Measurements from ENCODE around the gene EXOC4.

The EXOC4 gene

GRCh38 chr7:133807624-133808492, 555.0 kb downstream of the EXOC4 start:
- POLR2A ChIA-PET = no interaction called here
- Histone ChIP-seq H3K27me3 (replicated peaks in 2 of 5; ENCODE audit: control insufficient read depth in 4 of 5, insufficient read depth in 5 of 5, low read length in 4 of 5) (no peaks in the 10 kb centered on the region), H3K4me1 (ENCODE audit: control extremely low read depth in 1 of 4, control insufficient read depth in 4 of 4, insufficient read depth in 4 of 4, low read length in 3 of 4) (no peaks in the 10 kb centered on the region), H3K27ac (ENCODE audit: insufficient read depth in 1 of 2, low read depth in 1 of 2, low read length in 2 of 2, poor library complexity in 1 of 2, severe bottlenecking in 2 of 2) (no peak overlapping the region), H3K4me3 (ENCODE audit: control insufficient read depth in 1 of 7, extremely low read depth in 1 of 7, insufficient read depth in 4 of 7, low read depth in 2 of 7, low read length in 6 of 7) (no peak overlapping the region), H3K9me3 (ENCODE audit: control extremely low read depth in 1 of 5, control insufficient read depth in 4 of 5, insufficient read depth in 2 of 5, low read depth in 1 of 5, low read length in 4 of 5) (no peaks in the 10 kb centered on the region), H3K36me3 (ENCODE audit: control insufficient read depth in 4 of 4, insufficient read depth in 4 of 4, low read length in 3 of 4) (no peaks in the 10 kb centered on the region)
- CTCF ChIA-PET = no interaction called here
- no peak for DNase-seq
- 93% methylated on average over 3 of the region's 7 CpGs for WGBS (ENCODE audit: insufficient coverage)

GRCh38 chr7:133808493-133808866, 555.6 kb downstream of the EXOC4 start:
- Histone ChIP-seq H3K9me3 (ENCODE audit: control extremely low read depth in 1 of 5, control insufficient read depth in 4 of 5, insufficient read depth in 2 of 5, low read depth in 1 of 5, low read length in 4 of 5) (no peaks in the 10 kb centered on the region), H3K36me3 (ENCODE audit: control insufficient read depth in 4 of 4, insufficient read depth in 4 of 4, low read length in 3 of 4) (no peaks in the 10 kb centered on the region), H3K4me3 (ENCODE audit: control insufficient read depth in 1 of 7, extremely low read depth in 1 of 7, insufficient read depth in 4 of 7, low read depth in 2 of 7, low read length in 6 of 7) (no peak overlapping the region), H3K4me1 (ENCODE audit: control extremely low read depth in 1 of 4, control insufficient read depth in 4 of 4, insufficient read depth in 4 of 4, low read length in 3 of 4) (no peaks in the 10 kb centered on the region), H3K27me3 (replicated peaks in 2 of 5; ENCODE audit: control insufficient read depth in 4 of 5, insufficient read depth in 5 of 5, low read length in 4 of 5) (no peaks in the 10 kb centered on the region), H3K27ac (ENCODE audit: insufficient read depth in 1 of 2, low read depth in 1 of 2, low read length in 2 of 2, poor library complexity in 1 of 2, severe bottlenecking in 2 of 2) (no peak overlapping the region)
- ChIA-PET CTCF (no interaction called here), POLR2A (no interaction called here)
- WGBS (ENCODE audit: insufficient coverage) = 100% methylated on average over 1 of the region's 2 CpGs
- no peak for DNase-seq

- Histone ChIP-seq H3K36me3 (ENCODE audit: control insufficient read depth in 4 of 4, insufficient read depth in 4 of 4, low read length in 3 of 4) (peaks cover 0 to 4% (median 1%) of the 10 kb centered on the region in 4 experiments), H3K4me1 (ENCODE audit: control extremely low read depth in 1 of 4, control insufficient read depth in 4 of 4, insufficient read depth in 4 of 4, low read length in 3 of 4) (no peaks in the 10 kb centered on the region), H3K27ac (ENCODE audit: insufficient read depth in 1 of 2, low read depth in 1 of 2, low read length in 2 of 2, poor library complexity in 1 of 2, severe bottlenecking in 2 of 2) (no peak overlapping the region), H3K9me3 (ENCODE audit: control extremely low read depth in 1 of 5, control insufficient read depth in 4 of 5, insufficient read depth in 2 of 5, low read depth in 1 of 5, low read length in 4 of 5) (no peaks in the 10 kb centered on the region), H3K27me3 (replicated peaks in 2 of 5; ENCODE audit: control insufficient read depth in 4 of 5, insufficient read depth in 5 of 5, low read length in 4 of 5) (no peaks in the 10 kb centered on the region), H3K4me3 (ENCODE audit: control insufficient read depth in 1 of 7, extremely low read depth in 1 of 7, insufficient read depth in 4 of 7, low read depth in 2 of 7, low read length in 6 of 7) (no peak overlapping the region)
- CTCF ChIA-PET = no interaction called here
- no peak for DNase-seq
- POLR2A ChIA-PET = no interaction called here
- WGBS (ENCODE audit: insufficient coverage) = 92% methylated on average over 4 of the region's 6 CpGs
Measured at GRCh38 chr7:133812877-133813276, 560.0 kb downstream of the EXOC4 start.

GRCh38 chr7:133815611-133816210, 562.8 kb downstream of the EXOC4 start:
- Histone ChIP-seq H3K36me3 (ENCODE audit: control insufficient read depth in 4 of 4, insufficient read depth in 4 of 4, low read length in 3 of 4) (peaks cover 0 to 17% (median 6%) of the 10 kb centered on the region in 4 experiments), H3K4me1 (ENCODE audit: control extremely low read depth in 1 of 4, control insufficient read depth in 4 of 4, insufficient read depth in 4 of 4, low read length in 3 of 4) (no peaks in the 10 kb centered on the region), H3K9me3 (ENCODE audit: control extremely low read depth in 1 of 5, control insufficient read depth in 4 of 5, insufficient read depth in 2 of 5, low read depth in 1 of 5, low read length in 4 of 5) (no peaks in the 10 kb centered on the region), H3K27ac (ENCODE audit: insufficient read depth in 1 of 2, low read depth in 1 of 2, low read length in 2 of 2, poor library complexity in 1 of 2, severe bottlenecking in 2 of 2) (no peak overlapping the region), H3K27me3 (replicated peaks in 2 of 5; ENCODE audit: control insufficient read depth in 4 of 5, insufficient read depth in 5 of 5, low read length in 4 of 5) (no peaks in the 10 kb centered on the region), H3K4me3 (ENCODE audit: control insufficient read depth in 1 of 7, extremely low read depth in 1 of 7, insufficient read depth in 4 of 7, low read depth in 2 of 7, low read length in 6 of 7) (no peak overlapping the region)
- 100% methylated on average over 2 of the region's 3 CpGs for WGBS (ENCODE audit: insufficient coverage)
- ChIA-PET CTCF (no interaction called here), POLR2A (no interaction called here)
- DNase-seq = no peak

GRCh38 chr7:133819695-133820094, 566.8 kb downstream of the EXOC4 start:
- H3K27me3 ChIP-seq (replicated peaks in 2 of 5; ENCODE audit: control insufficient read depth in 4 of 5, insufficient read depth in 5 of 5, low read length in 4 of 5) = no peaks in the 10 kb centered on the region
- H3K27ac ChIP-seq (ENCODE audit: insufficient read depth in 1 of 2, low read depth in 1 of 2, low read length in 2 of 2, poor library complexity in 1 of 2, severe bottlenecking in 2 of 2) = no peak overlapping the region
- no peak overlapping the region for H3K4me3 ChIP-seq (ENCODE audit: control insufficient read depth in 1 of 7, extremely low read depth in 1 of 7, insufficient read depth in 4 of 7, low read depth in 2 of 7, low read length in 6 of 7)
- WGBS (ENCODE audit: insufficient coverage) = 100% methylated on average over 1 of the region's 3 CpGs
- ChIA-PET POLR2A (no interaction called here), CTCF (no interaction called here)
- no peaks in the 10 kb centered on the region for H3K9me3 ChIP-seq (ENCODE audit: control extremely low read depth in 1 of 5, control insufficient read depth in 4 of 5, insufficient read depth in 2 of 5, low read depth in 1 of 5, low read length in 4 of 5)
- DNase-seq = no peak
- peaks cover 0 to 20% (median 6%) of the 10 kb centered on the region in 4 experiments for H3K36me3 ChIP-seq (ENCODE audit: control insufficient read depth in 4 of 4, insufficient read depth in 4 of 4, low read length in 3 of 4)
- no peaks in the 10 kb centered on the region for H3K4me1 ChIP-seq (ENCODE audit: control extremely low read depth in 1 of 4, control insufficient read depth in 4 of 4, insufficient read depth in 4 of 4, low read length in 3 of 4)

GRCh38 chr7:133820584-133820983, 567.7 kb downstream of the EXOC4 start:
- no peak overlapping the region for H3K27ac ChIP-seq (ENCODE audit: insufficient read depth in 1 of 2, low read depth in 1 of 2, low read length in 2 of 2, poor library complexity in 1 of 2, severe bottlenecking in 2 of 2)
- POLR2A ChIA-PET = no interaction called here

GRCh38 chr7:133821171-133821570, 568.3 kb downstream of the EXOC4 start:
- H3K27me3 ChIP-seq (replicated peaks in 2 of 5; ENCODE audit: control insufficient read depth in 4 of 5, insufficient read depth in 5 of 5, low read length in 4 of 5) = no peaks in the 10 kb centered on the region
- H3K27ac ChIP-seq (ENCODE audit: insufficient read depth in 1 of 2, low read depth in 1 of 2, low read length in 2 of 2, poor library complexity in 1 of 2, severe bottlenecking in 2 of 2) = no peak overlapping the region
- no peaks in the 10 kb centered on the region for H3K9me3 ChIP-seq (ENCODE audit: control extremely low read depth in 1 of 5, control insufficient read depth in 4 of 5, insufficient read depth in 2 of 5, low read depth in 1 of 5, low read length in 4 of 5)
- H3K36me3 ChIP-seq (ENCODE audit: control insufficient read depth in 4 of 4, insufficient read depth in 4 of 4, low read length in 3 of 4) = peaks cover 0 to 20% (median 6%) of the 10 kb centered on the region in 4 experiments
- ChIA-PET POLR2A (no interaction called here), CTCF (no interaction called here)
- no peak for DNase-seq
- WGBS (ENCODE audit: insufficient coverage) = 100% methylated on average over 2 of the region's 2 CpGs
- no peaks in the 10 kb centered on the region for H3K4me1 ChIP-seq (ENCODE audit: control extremely low read depth in 1 of 4, control insufficient read depth in 4 of 4, insufficient read depth in 4 of 4, low read length in 3 of 4)
- H3K4me3 ChIP-seq (ENCODE audit: control insufficient read depth in 1 of 7, extremely low read depth in 1 of 7, insufficient read depth in 4 of 7, low read depth in 2 of 7, low read length in 6 of 7) = no peak overlapping the region

More at GRCh38 chr7:133820584-133820983, 567.7 kb downstream of the EXOC4 start:
- DNase-seq = no peak
- CTCF ChIA-PET = no interaction called here
- Histone ChIP-seq H3K36me3 (ENCODE audit: control insufficient read depth in 4 of 4, insufficient read depth in 4 of 4, low read length in 3 of 4) (peaks cover 0 to 20% (median 6%) of the 10 kb centered on the region in 4 experiments), H3K9me3 (ENCODE audit: control extremely low read depth in 1 of 5, control insufficient read depth in 4 of 5, insufficient read depth in 2 of 5, low read depth in 1 of 5, low read length in 4 of 5) (no peaks in the 10 kb centered on the region), H3K27me3 (replicated peaks in 2 of 5; ENCODE audit: control insufficient read depth in 4 of 5, insufficient read depth in 5 of 5, low read length in 4 of 5) (no peaks in the 10 kb centered on the region), H3K4me3 (ENCODE audit: control insufficient read depth in 1 of 7, extremely low read depth in 1 of 7, insufficient read depth in 4 of 7, low read depth in 2 of 7, low read length in 6 of 7) (no peak overlapping the region), H3K4me1 (ENCODE audit: control extremely low read depth in 1 of 4, control insufficient read depth in 4 of 4, insufficient read depth in 4 of 4, low read length in 3 of 4) (no peaks in the 10 kb centered on the region)
- 97% methylated on average over 3 of the region's 4 CpGs for WGBS (ENCODE audit: insufficient coverage)
